NK-92 (cell line): Measurements from ENCODE around the gene NKAIN1.
"Not testable (repeated sequence)": the region's sequence is repeated elsewhere in the genome, so short reads cannot be mapped to it uniquely, and the experiment has no call there.

Source experiments
- DNase-seq: peaks from one replicate; lab custom pipeline; 2025; ENCODE audit not compliant: unreplicated experiment; lab: John Stamatoyannopoulos, UW

The NKAIN1 gene

GRCh38 chr1:31154632-31155215, 85.0 kb downstream of the NKAIN1 start:
- no peak for DNase-seq

GRCh38 chr1:31154000-31154631, 85.6 kb downstream of the NKAIN1 start:
- DNase-seq = no peak

- DNase-seq = no peak
These were observed 86.3 kb downstream of the NKAIN1 start for GRCh38 chr1:31153423-31153822.

GRCh38 chr1:31152181-31152795, 87.4 kb downstream of the NKAIN1 start:
- no peak for DNase-seq

- no peak for DNase-seq
These were observed 88.3 kb downstream of the NKAIN1 start for GRCh38 chr1:31151402-31151801.

- no peak for DNase-seq
These were observed 91.3 kb downstream of the NKAIN1 start for GRCh38 chr1:31148409-31148808.

DNA sequence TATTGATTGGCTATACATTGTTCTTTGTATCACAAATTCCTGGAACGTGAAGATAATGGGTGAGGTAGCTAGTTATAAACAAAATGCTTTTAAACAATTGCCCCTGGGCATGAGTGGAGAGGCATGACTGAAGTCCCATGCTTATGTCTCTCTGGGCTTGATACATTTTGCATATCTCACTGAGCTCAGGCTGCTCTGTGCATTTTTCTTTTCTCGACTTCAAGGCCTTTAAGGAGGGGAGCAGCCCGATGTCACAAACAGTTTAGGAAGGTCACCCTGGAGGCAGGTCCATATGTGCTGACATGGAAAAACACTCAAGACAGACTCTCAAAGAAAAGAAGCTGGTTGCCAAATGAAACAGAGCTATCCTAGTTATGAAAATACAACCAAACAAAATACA, 94.0 kb downstream of the NKAIN1 start:
- no peak for DNase-seq

- no peak for DNase-seq
These were observed 95.2 kb downstream of the NKAIN1 start for GRCh38 chr1:31144442-31144841.

- DNase-seq = no peak
These were observed 96.2 kb downstream of the NKAIN1 start for GRCh38 chr1:31143455-31143854.

DNA sequence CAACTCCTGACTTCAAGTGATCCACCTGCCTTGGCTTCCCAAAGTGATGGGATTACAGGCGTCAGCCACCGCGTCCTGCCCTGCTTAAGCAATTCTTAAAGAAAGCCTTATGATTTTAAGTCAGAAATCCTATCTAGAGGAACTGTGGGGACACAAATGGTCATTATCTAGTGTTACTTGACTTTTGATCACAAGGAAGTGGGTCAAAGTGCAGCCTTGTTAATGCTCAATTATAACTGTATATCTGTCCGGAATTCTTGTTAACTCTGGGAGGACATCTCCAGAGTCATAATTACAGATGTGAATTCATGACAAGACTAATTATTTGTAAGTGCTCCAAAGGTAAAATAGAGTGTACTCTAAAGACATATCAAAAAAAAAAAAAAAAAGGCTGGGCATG, 97.3 kb downstream of the NKAIN1 start:
- DNase-seq = no peak

GRCh38 chr1:31140299-31140698, 99.4 kb downstream of the NKAIN1 start:
- DNase-seq = no peak

GRCh38 chr1:31138797-31139521, 100.7 kb downstream of the NKAIN1 start:
- DNase-seq = not testable (repeated sequence)

DNA sequence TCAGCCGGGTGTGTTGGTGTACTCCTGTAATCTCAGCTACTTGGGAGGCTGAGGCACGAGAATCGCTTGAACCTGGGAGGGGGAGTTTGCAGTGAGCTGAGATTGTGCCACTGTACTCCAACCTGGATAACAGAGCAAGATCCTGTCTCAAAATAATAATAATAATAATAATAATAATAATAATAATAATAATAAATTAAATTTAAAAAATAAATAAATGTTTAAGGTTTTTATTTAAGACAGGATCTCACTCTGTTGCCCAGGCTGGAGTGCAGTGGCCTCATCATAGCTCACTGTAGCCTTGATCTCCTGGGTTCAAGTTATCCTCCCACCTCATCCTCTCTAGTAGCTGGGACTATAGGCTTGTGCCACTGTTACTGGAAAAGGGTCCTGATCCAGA, 101.8 kb downstream of the NKAIN1 start:
- not testable (repeated sequence) for DNase-seq

DNA sequence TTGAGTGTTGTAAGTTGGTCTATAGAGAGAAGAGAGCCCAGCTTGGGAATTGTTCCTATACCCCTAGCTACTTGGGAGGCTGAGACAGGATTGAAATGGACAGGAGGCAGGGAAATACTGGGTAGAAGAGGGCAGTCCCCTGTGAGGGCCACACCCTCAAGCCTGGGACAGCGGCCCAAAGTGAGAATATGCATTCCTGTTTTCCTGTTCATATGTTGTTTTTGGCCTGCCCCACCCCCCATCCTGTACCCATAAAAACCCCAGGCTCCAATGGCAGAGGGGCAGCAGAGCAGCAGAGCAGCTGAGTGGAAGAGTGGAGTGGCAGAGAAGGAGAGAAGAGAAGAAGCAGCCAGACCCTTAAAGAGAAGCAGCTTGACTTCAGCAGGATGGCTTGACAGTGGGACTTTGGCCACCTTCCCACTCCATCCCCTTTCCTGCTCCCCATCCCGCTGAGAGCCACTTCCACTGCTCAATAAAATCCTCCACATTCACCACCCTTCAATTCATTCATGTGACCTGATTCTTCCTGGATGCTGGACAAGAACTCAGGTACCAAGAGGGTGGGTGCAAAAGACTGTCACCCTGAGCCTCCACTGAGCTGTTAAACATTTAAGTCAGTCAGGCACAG, 103.6 kb downstream of the NKAIN1 start:
- no peak for DNase-seq

DNA sequence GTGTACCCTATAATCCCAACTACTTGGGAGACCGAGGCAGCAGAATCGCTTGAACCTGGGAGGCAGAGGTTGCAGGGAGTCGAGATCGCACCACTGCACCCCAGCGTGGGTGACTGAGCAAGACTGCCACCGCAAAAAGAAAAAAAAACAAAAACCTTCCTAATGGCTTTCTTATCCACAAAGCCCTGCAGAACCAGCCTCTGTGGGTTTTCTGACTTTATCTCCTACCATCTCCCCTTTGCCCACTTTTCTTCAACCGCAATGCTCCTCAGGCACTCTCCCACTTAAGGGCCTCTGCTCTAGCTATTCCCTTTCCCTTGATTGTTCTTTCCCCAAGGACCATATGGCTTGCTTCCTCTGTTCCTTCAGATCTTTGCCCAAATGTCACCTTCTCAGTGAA, 106.3 kb downstream of the NKAIN1 start:
- no peak for DNase-seq
